IPS-20b (cell line): ENCODE results near the gene GLIS2.

ENCODE experiments used
- H3K27ac ChIP-seq: one replicate; pipeline ENCODE4 v1.5.1; 2013; ENCODE audit warnings: low read length
- H3K27me3 ChIP-seq: 2 replicates; pipeline ENCODE4 v1.6.1; 2013; ENCODE audit warnings: mild to moderate bottlenecking, low read length, inconsistent platforms; ENCODE audit not compliant: insufficient read depth
- H3K36me3 ChIP-seq: 2 replicates; pipeline ENCODE4 v1.6.1; 2013; ENCODE audit warnings: low read depth, mild to moderate bottlenecking, inconsistent platforms, low read length, moderate library complexity; ENCODE audit not compliant: insufficient read depth
- H3K4me1 ChIP-seq: 2 replicates; pipeline ENCODE4 v1.6.1; 2013; ENCODE audit warnings: mild to moderate bottlenecking, control low read depth, inconsistent platforms, low read length, moderate library complexity; ENCODE audit not compliant: insufficient read depth
- H3K4me3 ChIP-seq: 2 replicates; pipeline ENCODE4 v1.5.1; 2013; ENCODE audit warnings: mild to moderate bottlenecking, low read length, inconsistent platforms
- H3K9ac ChIP-seq: 2 replicates; pipeline ENCODE4 v1.6.1; 2013; ENCODE audit warnings: low read depth, mild to moderate bottlenecking, inconsistent platforms, low read length, moderate library complexity
- H3K9me3 ChIP-seq: 2 replicates; pipeline ENCODE4 v1.6.1; 2013; ENCODE audit warnings: mild to moderate bottlenecking, low read depth, low read length, inconsistent platforms; ENCODE audit not compliant: insufficient read depth

GLIS2 gene

DNA sequence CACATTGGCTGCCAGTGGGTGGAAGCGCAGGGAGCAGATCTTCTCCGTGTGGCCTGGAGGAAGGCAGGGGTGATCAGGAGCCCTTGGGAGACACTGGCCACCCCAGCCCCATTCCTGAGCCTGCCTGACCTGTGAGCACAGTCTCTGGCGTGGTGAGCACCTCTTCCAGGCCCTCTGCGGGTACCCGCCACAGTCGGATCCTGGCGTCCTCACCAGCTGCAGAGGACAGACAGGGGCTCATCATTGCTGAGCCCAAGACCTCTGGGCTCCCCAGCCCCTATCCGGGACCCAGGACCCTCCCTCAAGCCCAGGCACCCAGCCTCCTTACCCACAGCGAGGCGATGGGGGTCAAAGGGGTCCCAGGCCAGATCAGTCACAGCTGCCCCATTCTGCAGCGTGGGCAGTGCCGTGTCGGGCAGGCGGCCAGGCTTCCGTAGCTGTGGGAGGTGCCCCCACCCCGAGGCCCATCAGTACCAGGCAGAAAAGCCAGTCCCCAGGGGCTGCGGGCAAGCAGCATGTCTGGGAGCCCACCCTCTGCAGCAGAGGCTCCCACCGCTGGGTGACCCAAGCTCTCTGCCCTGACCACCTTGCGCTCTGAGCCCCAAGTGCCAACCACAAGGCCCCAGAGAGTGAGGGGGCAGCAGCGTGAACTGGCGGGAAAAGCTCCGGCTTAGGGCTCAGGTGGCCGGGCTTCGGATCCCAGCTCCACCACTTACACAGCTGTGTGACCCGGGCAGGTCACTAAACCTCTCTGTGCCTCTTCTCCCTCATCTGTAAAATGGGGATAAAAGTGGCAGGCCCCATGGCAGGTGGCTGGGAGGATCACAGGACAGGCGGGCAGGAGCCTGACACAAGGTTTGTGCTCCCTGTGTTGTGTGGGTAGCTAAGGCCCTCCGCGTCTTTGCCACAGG, 45.4 kb downstream of the GLIS2 start:
- no peaks in the 10 kb centered on the region for H3K4me1 ChIP-seq

DNA sequence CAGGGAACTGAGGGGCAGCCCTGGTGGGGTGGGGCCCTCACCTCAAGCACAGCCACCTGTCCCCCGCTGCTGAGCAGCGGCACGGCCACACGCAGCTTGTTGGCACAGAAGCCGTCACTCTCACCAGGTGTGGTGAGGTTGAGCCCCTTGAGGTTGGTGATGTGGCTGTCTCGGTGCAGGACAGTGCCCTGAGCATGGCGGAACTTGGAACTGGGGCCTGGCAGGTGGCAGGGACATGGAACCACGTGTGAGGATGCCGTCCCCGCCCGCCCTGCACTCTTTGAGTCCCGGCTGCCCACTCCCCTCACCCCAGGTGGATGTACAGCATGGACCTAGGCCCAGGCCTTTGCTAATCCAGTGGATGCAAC, 46.1 kb downstream of the GLIS2 start:
- Histone ChIP-seq H3K36me3 (no peaks in the 10 kb centered on the region), H3K9me3 (no peaks in the 10 kb centered on the region), H3K27ac (no peak overlapping the region), H3K4me1 (no peaks in the 10 kb centered on the region), H3K4me3 (no peak overlapping the region), H3K9ac (no peak overlapping the region), H3K27me3 (no peaks in the 10 kb centered on the region)

More for the DNA sequence above, 45.4 kb downstream of the GLIS2 start:
- Histone ChIP-seq H3K36me3 (no peaks in the 10 kb centered on the region), H3K27ac (no peak overlapping the region), H3K4me3 (no peak overlapping the region), H3K9ac (no peak overlapping the region), H3K9me3 (no peaks in the 10 kb centered on the region), H3K27me3 (no peaks in the 10 kb centered on the region)

DNA sequence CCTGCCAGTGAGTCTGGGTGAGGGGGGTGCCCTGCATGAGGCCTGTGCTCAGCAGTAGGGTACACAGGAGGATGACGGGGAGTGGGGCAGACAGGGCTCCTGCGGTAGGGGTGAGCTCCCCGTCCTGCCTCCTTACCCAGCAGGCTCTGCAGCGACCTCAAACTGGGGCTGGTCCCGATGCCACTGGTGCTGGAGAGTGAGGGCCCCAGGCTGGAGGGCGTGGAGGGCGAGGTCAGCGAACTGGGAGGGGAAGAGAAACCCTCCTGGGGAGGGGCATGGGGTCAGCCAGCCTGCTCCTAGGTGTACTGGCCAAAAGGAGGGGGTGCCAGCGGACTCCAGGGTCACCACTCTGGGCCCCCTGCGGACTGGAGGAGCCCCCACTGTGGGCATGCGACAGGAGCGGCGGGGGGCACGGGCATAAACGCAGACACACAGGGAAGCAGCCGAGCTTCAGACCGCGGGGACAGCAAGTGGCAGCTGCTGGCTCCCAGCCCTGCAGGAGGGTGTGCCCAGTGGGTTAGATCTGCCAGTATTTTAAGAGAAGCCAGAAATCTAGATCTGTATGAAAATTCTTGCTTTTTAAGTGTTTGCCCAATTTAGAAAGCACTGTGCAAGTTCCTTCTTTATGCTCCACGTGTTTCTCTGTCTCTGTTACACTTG, 46.7 kb downstream of the GLIS2 start:
- H3K27me3 ChIP-seq: no peaks in the 10 kb centered on the region
- no peak overlapping the region for H3K4me3 ChIP-seq
- H3K9me3 ChIP-seq: no peaks in the 10 kb centered on the region
- H3K36me3 ChIP-seq: no peaks in the 10 kb centered on the region
- H3K9ac ChIP-seq: no peak overlapping the region
- no peaks in the 10 kb centered on the region for H3K4me1 ChIP-seq
- H3K27ac ChIP-seq: no peak overlapping the region

DNA sequence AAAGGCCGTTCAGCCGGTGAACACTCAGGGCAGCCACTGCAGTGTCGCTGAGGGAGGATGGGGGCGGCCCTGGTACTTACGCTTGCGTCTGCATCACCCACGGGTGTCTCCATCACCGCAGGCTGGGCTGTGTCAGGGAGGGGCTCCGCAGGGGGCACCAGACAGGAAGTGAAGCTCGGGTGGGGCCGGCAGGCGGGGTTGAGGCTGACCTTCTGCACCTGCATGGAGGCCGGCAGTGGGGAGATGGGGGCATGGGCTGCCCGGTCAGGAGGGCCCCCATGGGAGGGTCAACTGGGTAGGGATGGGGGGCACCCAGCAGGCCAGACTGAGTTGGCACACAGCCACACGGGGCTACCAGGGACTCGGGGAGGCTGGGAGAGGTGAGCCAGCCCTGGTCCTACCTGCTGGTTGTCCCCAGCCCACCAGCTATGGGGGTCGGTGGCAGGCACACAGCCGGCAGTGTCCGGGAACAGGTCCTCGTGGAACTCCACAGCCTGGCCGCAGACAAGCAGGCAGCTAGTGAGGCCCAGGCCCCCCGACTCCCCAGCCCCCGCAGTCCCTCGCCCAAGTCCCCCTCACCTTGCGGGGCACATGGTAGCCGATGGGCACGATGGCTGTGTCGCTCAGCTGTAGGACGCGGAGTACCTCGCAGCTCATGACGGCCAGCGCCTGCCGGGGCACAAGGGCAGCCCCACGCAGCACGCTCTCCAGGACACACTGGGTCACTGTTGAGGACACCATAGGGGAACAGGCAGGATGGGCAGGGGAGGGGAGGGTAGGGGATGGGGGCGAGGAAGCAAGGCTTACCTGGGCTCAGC, 48.5 kb downstream of the GLIS2 start:
- no peaks in the 10 kb centered on the region for H3K36me3 ChIP-seq
- H3K4me1 ChIP-seq: no peaks in the 10 kb centered on the region
- H3K9me3 ChIP-seq: no peaks in the 10 kb centered on the region
- H3K4me3 ChIP-seq: no peak overlapping the region
- H3K27me3 ChIP-seq: no peaks in the 10 kb centered on the region
- H3K27ac ChIP-seq: no peak overlapping the region
- no peak overlapping the region for H3K9ac ChIP-seq

DNA sequence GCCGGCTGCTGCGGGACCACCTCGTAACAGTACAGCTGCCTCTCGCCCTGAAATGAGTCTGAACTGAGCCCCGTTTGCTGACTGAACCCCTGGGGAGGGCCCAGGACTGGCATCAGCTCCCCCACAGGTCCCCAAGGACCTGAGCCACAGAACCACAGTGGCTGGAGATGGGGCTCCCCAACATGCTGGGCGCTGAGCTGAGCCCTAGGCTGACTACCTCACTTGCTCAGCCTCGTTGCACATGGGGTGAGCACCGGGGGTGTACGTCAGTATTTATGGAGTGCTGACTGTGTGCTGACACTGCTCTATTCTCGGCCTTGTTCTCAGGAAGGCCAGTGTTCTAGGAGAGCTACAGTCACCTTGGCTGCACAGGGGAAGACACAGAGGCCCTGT, 49.1 kb downstream of the GLIS2 start:
- no peak overlapping the region for H3K4me3 ChIP-seq
- H3K4me1 ChIP-seq: no peaks in the 10 kb centered on the region
- H3K27me3 ChIP-seq: no peaks in the 10 kb centered on the region
- H3K9me3 ChIP-seq: no peaks in the 10 kb centered on the region
- no peak overlapping the region for H3K9ac ChIP-seq
- H3K36me3 ChIP-seq: no peaks in the 10 kb centered on the region
- H3K27ac ChIP-seq: no peak overlapping the region

DNA sequence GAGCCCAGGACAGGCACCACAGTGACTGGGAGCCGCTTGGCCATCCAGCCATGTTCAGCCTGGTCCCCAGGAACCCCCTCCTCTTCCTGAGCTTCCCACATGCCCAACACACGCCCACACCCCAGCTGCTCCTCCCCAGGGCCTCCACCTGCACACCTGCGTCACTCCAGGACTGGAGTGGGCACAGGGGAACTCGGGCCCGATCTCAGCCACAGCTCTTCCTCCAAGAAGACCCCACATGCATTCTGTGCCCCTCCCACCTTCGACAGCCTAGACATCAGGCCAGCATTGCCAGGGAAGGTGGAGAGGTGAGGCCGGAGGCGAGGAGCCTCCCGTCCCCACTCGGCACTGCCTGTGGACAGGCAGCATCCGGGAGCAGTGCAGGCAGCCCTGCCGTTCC, 49.7 kb downstream of the GLIS2 start:
- Histone ChIP-seq H3K4me3 (no peak overlapping the region), H3K9ac (no peak overlapping the region), H3K27me3 (no peaks in the 10 kb centered on the region), H3K4me1 (no peaks in the 10 kb centered on the region), H3K36me3 (no peaks in the 10 kb centered on the region), H3K27ac (no peak overlapping the region), H3K9me3 (no peaks in the 10 kb centered on the region)

DNA sequence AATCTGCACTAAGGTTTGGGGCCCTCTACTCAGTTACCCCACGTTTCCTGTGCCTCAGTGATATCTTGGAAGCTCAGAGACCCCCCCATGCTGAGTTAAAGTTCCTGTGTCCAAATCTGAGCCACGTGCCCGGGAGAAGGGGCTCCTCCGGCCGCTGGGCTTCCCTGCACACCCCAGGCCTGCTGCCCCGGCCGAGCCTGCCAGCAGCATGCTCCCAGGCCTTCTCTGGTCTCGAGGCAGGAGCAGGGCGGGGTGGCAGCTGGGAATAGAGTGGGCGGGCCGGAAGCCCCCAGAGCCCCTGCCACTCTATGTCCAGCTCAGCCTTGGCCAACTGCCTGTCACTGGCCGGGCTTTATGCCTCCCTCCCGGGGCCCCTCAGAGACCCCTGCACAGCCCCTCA, 50.1 kb downstream of the GLIS2 start:
- no peak overlapping the region for H3K27ac ChIP-seq
- no peaks in the 10 kb centered on the region for H3K27me3 ChIP-seq
- no peaks in the 10 kb centered on the region; the same call in 1 of the 2 replicates for H3K4me1 ChIP-seq
- no peak overlapping the region for H3K4me3 ChIP-seq
- H3K9me3 ChIP-seq: no peaks in the 10 kb centered on the region
- H3K36me3 ChIP-seq: no peaks in the 10 kb centered on the region
- no peak overlapping the region for H3K9ac ChIP-seq

DNA sequence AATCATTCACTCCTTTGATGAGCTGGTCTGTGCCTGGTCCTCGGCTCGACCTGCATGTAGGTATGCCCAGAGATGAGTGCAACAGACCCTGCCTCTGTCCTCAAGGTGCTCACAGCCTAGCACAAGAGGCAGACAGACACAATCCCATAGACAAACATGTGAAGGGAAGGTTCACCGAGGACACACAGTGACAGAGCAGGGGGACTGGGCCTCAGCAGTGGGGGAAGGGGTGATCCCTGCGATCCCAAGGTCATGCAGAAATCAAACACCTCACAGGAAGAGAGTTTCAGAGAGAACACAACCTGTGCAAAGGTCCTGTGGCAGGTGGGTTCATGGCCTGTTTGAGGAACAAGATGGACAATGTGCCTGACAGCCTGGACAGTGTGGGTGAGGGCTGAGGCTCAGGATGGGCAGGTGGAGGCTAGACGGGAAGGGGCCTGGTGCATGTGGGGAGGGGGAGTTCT, 51.6 kb downstream of the GLIS2 start:
- Histone ChIP-seq H3K9me3 (no peaks in the 10 kb centered on the region), H3K4me3 (no peak overlapping the region), H3K36me3 (no peaks in the 10 kb centered on the region), H3K4me1 (peaks cover 5% of the 10 kb centered on the region; the same call in 1 of the 2 replicates), H3K9ac (no peak overlapping the region), H3K27ac (no peak overlapping the region), H3K27me3 (peaks cover 5% of the 10 kb centered on the region; the same call in 1 of the 2 replicates)

DNA sequence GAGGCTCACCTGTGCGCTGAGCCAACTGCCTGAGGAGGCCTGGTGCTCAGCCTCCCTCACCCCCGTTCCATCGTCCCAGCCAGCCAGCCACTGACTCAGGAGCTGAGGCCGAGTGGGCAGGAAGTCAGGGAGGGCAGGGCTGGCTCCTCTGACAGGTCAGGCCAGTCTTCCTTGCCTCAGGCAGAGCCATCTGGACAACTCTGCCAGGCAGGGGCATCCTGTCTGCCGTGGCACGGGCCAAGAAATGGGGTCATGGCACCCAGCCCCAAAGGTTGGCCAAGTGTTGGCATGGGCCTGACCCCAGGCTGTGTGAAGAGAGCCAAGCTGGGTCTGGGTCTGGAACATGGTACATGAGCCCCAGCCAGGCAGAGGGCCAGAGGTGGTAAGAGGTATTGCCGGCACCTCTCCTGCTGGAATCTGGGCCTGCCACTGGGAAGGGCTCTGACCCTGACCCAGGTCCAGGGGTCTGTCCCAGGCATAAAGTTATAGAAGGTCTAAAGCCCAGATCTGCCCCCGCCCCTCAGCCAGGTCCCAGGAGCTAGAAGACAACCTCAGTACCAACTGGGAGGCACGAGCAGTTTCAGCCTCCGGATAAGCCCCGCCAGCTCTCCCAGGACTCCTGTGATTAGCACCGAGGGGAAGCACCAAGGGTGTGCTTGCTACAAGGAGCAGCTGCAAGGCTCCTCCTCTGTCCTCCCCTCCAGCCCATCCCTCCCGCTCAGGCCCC, 53.3 kb downstream of the GLIS2 start:
- peaks cover 20% of the 10 kb centered on the region; the same call in 1 of the 2 replicates for H3K4me1 ChIP-seq
- no peak overlapping the region for H3K9ac ChIP-seq
- H3K36me3 ChIP-seq: no peaks in the 10 kb centered on the region

DNA sequence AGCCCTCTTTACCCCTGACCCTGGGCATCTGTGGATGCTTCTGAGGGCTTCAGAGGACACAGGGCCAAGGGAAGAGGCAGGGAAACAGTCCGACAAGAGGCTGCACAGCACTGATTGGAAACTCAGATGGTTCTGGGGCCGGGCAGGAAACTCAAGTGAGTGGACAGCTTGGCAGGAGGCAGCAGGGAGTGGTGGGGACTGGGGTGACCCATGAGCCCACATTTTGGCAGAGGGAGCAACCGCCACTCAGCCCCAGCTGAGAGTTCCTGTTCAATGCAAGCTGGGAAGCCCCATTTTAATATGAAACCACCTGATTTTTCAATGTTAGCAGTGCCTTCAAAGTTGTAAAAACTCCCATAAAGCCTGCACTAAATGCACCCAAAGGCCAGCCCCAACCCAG, 54.3 kb downstream of the GLIS2 start:
- Histone ChIP-seq H3K36me3 (no peaks in the 10 kb centered on the region), H3K27me3 (peaks cover 12% of the 10 kb centered on the region; the same call in 1 of the 2 replicates), H3K9me3 (no peaks in the 10 kb centered on the region), H3K4me1 (peaks cover 29% of the 10 kb centered on the region), H3K9ac (no peak overlapping the region), H3K27ac (no peak overlapping the region), H3K4me3 (no peak overlapping the region)

More for the DNA sequence above, 53.3 kb downstream of the GLIS2 start:
- Histone ChIP-seq H3K9me3 (no peaks in the 10 kb centered on the region), H3K4me3 (no peak overlapping the region), H3K27me3 (peaks cover 12% of the 10 kb centered on the region; the same call in 1 of the 2 replicates), H3K27ac (no peak overlapping the region)
